Measurements from ENCODE around the gene SEC14L1. TPM values are rescaled to one million over a fixed set of nuclear protein-coding genes. Genes with fewer than 3 reads are reported as not detected.

The SEC14L1 gene
- total RNA-seq, 1 donor = 101 TPM

GRCh38 chr17:77218902-77219301 is 78.1 kb downstream of the SEC14L1 start:
- H3K4me3 ChIP-seq (ENCODE audit: low read depth, low read length) = no peak overlapping the region
- no peak for DNase-seq (ENCODE audit: low read depth)
- no peak for TF ChIP-seq CTCF (IDR thresholded peaks at IDR 0.05; ENCODE audit: insufficient read depth, low read depth, low read length)

GRCh38 chr17:77222356-77222755 is 81.6 kb downstream of the SEC14L1 start:
- no peak for TF ChIP-seq CTCF (IDR thresholded peaks at IDR 0.05; ENCODE audit: insufficient read depth, low read depth, low read length)
- no peak for DNase-seq (ENCODE audit: low read depth)
- H3K4me3 ChIP-seq (ENCODE audit: low read depth, low read length) = no peak overlapping the region

- DNase-seq (ENCODE audit: low read depth) = no peak
- no peak overlapping the region for H3K4me3 ChIP-seq (ENCODE audit: low read depth, low read length)
- TF ChIP-seq CTCF (IDR thresholded peaks at IDR 0.05; ENCODE audit: insufficient read depth, low read depth, low read length) = no peak
Observed at GRCh38 chr17:77223642-77224420, 83.1 kb downstream of the SEC14L1 start.

GRCh38 chr17:77225265-77225664 is 84.5 kb downstream of the SEC14L1 start:
- H3K4me3 ChIP-seq (ENCODE audit: low read depth, low read length) = no peak overlapping the region
- TF ChIP-seq CTCF (IDR thresholded peaks at IDR 0.05; ENCODE audit: insufficient read depth, low read depth, low read length) = no peak
- DNase-seq (ENCODE audit: low read depth) = no peak

GRCh38 chr17:77227461-77228240 is 86.9 kb downstream of the SEC14L1 start:
- no peak overlapping the region for H3K4me3 ChIP-seq (ENCODE audit: low read depth, low read length)
- DNase-seq (ENCODE audit: low read depth) = no peak
- TF ChIP-seq CTCF (IDR thresholded peaks at IDR 0.05; ENCODE audit: insufficient read depth, low read depth, low read length) = no peak

GRCh38 chr17:77228241-77228752 is 87.5 kb downstream of the SEC14L1 start:
- no peak overlapping the region for H3K4me3 ChIP-seq (ENCODE audit: low read depth, low read length)
- DNase-seq (ENCODE audit: low read depth) = no peak
- no peak for TF ChIP-seq CTCF (IDR thresholded peaks at IDR 0.05; ENCODE audit: insufficient read depth, low read depth, low read length)
